ENCODE data around the gene EBLN1.
"Not testable (repeated sequence)": the region's sequence is repeated elsewhere in the genome, so short reads cannot be mapped to it uniquely, and the experiment has no call there.

EBLN1 gene

GRCh38 chr10:22228167-22228938 is 10.5 kb upstream of the EBLN1 start:
- no peak for DNase-seq

- no peak for DNase-seq
Observed at GRCh38 chr10:22226599-22226998, 8.8 kb upstream of the EBLN1 start.

DNA sequence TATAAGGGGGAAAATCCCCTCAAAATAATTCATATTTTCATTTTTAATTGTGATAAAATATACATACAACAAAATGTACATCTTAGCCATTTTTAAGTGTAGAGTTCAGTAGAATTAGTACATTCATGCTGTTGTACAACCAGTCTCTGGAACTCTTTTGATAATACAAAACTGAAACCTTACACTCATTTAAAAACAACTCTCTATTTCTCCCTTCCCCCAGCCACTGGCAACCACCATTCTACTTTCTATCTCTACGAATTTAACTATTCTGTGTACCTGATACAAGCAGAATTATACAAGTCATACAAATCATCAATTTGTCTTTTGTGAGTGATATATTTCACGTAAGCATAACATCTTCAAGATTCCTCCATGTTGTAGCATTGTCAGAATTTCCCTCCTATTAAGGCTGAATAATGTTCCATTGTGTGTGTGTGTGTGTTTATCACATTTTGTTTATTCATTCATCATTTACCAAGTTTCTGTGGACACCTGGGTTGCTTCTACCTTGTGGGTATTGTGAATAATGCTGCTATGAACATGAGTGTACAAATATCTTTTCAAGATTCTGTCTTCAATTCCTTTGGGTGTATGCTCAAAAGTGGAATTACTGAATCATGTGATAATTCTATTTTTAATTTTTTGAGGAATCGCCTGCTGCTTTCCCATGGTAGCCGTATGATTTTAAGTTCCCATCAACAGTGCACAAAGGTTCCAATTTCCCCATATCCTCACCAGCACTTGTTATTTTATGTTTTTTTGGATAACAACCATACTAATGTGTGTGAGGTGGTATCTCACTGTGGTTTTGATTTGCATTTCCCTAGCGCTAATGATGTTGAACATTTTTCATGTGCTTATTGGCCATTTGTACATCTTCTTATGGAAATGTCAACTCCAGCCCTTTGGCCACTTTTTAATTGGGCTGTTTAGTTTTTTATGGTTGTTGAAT is 4.7 kb upstream of the EBLN1 start:
- DNase-seq = no peak

GRCh38 chr10:22219308-22219707 is 1.5 kb upstream of the EBLN1 start:
- no peak for DNase-seq

DNA sequence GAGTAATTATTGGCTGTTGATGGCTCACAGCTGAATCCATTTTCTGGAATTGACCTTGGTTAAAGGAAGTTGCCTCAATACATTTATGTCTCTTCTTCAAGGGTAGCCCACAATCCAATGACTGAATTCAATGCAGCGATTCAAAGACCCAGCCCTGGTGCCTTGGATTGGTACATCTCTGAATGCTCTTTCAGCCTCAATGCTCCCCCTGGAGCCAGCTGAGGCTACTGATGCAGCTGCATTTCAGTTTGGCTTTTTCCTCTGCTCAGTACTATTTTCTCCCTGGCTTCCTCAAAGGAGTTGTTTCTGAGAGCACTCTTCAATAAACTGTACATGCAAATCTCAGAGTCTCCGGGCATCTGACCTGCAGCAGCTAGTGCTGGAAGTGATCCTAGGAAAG is 633 bp upstream of the EBLN1 start:
- no peak for DNase-seq

- DNase-seq = not testable (repeated sequence)
Observed at GRCh38 chr10:22217084-22217483, 731 bp downstream of the EBLN1 start.

DNA sequence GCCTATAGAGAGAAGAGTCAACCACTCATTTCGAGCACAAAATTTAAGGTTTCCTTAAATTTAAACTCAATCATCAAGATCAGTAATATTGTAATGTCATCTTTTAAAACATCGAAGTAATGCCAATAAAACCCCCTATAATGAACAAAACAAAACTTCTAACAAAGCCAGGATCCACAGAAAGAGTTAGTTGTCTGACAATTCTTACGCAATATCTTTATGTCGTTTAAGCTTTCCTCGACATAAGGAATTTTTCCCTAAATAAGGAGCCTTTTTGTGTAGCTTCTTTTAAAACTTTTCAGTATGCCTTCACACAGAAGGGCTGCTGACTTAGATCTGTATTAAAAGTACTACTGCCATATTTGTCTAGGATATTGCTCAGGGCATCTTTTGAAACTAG is 7.5 kb downstream of the EBLN1 start:
- DNase-seq = no peak

- DNase-seq = no peak
Observed at GRCh38 chr10:22193945-22194344, 23.9 kb downstream of the EBLN1 start.

DNA sequence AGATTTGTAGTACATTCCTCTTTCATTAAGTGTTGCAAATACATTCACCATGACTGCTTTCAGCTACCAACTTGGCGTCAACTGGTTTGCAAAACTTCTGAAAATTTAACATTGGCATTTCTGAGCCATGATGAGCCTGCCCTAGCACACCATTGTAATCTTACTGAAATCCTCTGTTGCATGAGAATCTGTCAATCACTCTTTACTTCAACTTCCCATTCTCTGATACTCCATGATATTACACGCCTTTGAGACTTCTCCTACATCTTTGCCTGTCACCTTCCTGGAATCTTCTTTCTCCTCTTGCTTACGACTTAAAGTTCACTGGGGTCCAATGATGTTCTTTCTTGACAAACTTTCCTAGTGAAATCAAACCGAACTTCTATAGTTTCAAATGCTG is 32.2 kb downstream of the EBLN1 start:
- DNase-seq = no peak

DNA sequence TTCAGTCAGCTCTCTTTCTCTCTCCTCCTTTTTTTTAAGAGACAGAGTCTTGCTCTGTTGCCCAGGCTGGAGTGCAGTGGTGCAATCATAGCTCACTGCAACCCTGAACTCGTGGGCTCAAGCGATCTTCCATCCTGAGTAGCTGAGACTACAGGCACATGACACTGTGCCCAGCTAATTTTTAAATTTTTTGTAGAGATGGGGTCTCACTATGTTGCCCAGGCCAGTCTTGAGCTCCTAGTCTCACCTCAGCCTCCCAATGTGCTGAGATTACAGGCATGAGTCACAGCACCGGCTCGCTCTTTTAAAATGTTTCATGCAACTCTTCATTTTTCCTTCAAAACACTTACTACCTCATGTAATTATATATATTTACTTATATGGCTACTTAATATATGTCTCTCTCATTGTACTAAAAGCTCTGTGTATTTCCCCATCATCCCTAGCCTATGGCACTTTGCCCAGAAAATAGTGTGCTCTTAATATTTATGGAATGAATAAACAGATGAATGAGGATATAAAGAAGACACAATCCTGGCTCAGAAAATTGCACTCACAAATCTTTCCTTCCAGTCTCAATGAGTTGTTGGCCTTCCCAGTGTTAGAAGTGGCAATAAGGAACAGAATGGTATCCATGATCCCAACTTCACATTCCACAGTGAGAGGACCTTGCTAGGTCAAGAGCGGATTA is 33.9 kb downstream of the EBLN1 start:
- DNase-seq = no peak

DNA sequence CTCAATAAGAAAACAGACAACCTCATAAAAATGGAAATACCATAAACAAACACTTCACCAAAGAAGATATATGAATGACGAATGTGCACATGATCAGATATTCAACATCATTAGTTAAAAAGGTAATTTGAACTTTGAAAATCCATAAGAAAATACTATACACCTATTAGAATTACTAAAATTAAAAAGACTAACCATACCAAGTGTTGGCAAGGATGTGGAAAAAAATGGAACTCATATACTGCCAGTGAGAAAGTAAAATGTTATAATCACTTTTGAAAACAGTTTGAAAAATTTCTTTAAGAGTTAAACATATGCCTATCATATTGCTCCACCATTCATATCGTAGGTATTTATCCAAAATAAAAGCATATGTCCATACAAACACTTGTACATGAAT is 37.1 kb downstream of the EBLN1 start:
- DNase-seq = no peak

DNA sequence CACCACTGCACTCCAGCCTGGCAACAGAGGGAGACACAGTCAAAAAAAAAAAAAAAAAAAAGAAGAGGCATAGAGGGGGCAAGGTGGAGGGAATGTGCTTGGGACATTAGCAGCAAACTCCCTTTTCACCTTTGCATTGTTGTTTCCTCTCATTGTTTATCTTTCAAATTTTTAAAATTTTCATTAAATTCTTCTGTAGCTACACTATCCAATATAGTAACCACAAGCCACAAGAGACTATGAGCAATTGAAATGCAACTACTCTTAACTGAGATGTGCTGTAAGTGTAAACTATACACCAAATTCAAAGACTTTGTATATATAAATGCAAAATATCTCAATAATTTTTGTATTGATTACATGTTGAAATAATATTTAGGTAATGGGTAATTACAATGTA is 43.4 kb downstream of the EBLN1 start:
- no peak for DNase-seq

DNA sequence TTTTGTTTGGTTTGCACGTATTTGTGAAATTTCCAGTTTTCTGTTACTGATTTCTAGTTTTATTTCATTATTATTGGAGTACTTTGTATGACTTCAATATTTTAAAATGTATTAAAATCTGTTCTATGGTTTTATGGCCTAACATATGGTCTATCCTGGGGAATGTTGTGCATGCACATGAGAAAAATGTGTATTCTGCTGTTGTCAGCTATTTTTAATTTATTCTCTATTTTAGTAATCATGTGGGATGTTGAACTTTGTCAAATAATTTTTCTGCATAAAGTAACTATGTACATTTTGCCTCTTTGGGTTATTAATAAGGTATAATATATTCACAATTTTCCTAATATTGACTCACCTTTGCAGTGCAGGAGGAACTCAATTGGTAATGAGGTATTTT is 46.7 kb downstream of the EBLN1 start:
- no peak for DNase-seq

- DNase-seq = no peak
Observed at GRCh38 chr10:22170582-22170981, 47.2 kb downstream of the EBLN1 start.

DNA sequence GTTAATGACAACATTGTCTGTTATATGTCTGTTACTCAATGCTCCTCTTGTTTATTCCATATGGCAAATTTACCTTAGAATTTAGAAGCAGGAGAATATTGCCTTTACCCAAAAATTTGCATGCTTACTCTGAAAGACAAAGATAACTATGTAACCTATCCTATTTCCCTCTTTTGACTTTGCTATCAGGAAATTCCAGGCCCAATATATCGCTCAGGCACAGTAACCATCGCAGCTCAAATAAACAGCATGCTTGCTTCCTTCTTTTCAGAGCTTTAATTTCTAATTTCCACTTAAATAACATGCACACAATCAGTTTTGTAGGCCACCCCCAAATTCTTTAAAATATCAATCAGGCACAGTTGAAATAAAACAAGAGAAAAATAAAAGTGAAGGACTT is 57.8 kb downstream of the EBLN1 start:
- no peak for DNase-seq

DNA sequence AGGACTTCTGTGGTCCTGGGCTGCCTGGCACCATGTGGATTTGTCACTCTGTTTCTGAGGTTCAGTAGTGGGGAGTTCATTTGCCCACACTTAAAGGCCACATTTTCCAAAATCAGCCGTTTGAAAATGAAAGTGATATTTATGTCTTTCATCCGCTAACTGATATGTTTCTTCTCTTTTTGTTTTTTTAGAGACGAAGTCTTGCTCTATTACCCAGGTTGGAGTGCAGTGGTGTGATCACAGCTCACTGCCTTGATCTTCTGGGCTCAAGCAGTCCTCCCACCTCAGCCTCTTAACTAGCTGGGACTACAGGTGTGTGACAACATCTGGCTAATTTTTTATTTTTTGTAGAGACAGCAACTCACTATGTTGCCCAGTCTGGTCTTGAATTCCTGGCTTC is 58.6 kb downstream of the EBLN1 start:
- no peak for DNase-seq

All from CD4-positive, alpha-beta T cell treated with Interleukin-6 for 4 hours (primary cell).